OCI-LY7 (cell line): ENCODE data around the gene RAP1A.

Experiments used
- CTCF ChIP-seq: fragments of 200-600 bp; sonication (generic); conservative IDR thresholded peaks from 2 replicates; pipeline ENCODE4 v1.5.1; 2014; ENCODE audit warnings: mild to moderate bottlenecking, antibody characterized with exemption, low read length, moderate library complexity, mixed read lengths
- EZH2phosphoT487 ChIP-seq: fragments of 200-600 bp; sonication (generic); IDR thresholded peaks from 2 replicates; pipeline ENCODE4 v1.6.1; 2018; ENCODE audit warnings: low read depth, borderline replicate concordance, mild to moderate bottlenecking, mixed run types, antibody characterized with exemption, low read length, moderate library complexity, mixed read lengths

DNA sequence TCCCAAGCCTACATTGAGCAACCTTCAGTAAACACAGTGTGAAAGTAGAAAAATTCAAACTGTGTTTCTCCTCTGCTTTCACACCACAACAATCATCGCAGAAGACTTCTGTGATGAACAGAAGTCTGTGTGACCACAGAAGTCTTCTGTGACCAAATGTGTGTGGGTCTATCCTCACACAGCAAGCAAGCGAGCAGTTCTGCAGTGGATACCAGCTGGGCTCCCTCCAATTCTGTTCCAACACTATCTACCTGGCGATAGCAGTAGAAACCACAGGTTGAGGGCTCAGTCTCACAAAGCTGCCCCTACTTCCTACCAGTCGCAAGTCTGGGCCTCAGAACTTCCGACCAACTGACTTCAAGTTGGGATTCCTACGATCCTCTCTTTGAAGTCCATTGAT, 21.0 kb upstream of the RAP1A start:
- no peak for TF ChIP-seq CTCF
- TF ChIP-seq EZH2phosphoT487: no peak
